Peyer's patch (tissue), 4 donors: ENCODE data around the gene UGT1A8. TPM values are rescaled to one million over a fixed set of nuclear protein-coding genes. Genes with fewer than 3 reads are reported as not detected.

Experiments
- DNase-seq, 3 donors: peaks; one replicate each; pipeline ENCODE4 v3.0.0-alpha.2; 2017 to 2019
- H3K27ac ChIP-seq, 4 donors: fragments of 200-600 bp; sonication (generic); one replicate each; pipeline ENCODE4 v1.5.1; 2016 to 2019
- H3K27me3 ChIP-seq, 2 donors: fragments of 200-600 bp; sonication (generic); one replicate each; pipeline ENCODE4 v1.5.1; 2019
- H3K36me3 ChIP-seq, 3 donors: fragments of 200-600 bp; sonication (generic); one replicate each; pipeline ENCODE4 v1.5.1; 2016 to 2019
- H3K4me1 ChIP-seq, 4 donors: fragments of 200-600 bp; sonication (generic); one replicate each; pipeline ENCODE4 v1.5.1; 2016 to 2019
- H3K4me3 ChIP-seq, 4 donors: fragments of 200-600 bp; sonication (generic); 1 replicate in 3 of 4; 2 replicates in 1 of 4; pipeline ENCODE4 v1.5.1; 2016 to 2019; ENCODE audit warnings: mild to moderate bottlenecking in 1 of 4
- H3K9me3 ChIP-seq, 4 donors: fragments of 200-600 bp; sonication (generic); one replicate each; pipeline ENCODE4 v1.5.1; 2016 to 2019; ENCODE audit warnings: mild to moderate bottlenecking in 1 of 4
- CTCF ChIP-seq, 6 experiments: fragments of 450-650 bp in 4 of 6; fragments of 200-600 bp in 2 of 6; sonication (generic) in 1 of 6; IDR thresholded peaks; one replicate each; pipeline ENCODE4 v1.5.1; 2017 to 2019; ENCODE audit warnings: antibody characterized with exemption in 6 of 6, mild to moderate bottlenecking in 3 of 6, moderate library complexity in 1 of 6
- POLR2A ChIP-seq, 2 donors: fragments of 450-650 bp; IDR thresholded peaks; one replicate each; pipeline ENCODE4 v1.5.1; 2017; ENCODE audit warnings: antibody characterized with exemption in 2 of 2, mild to moderate bottlenecking in 2 of 2, moderate library complexity in 2 of 2
- total RNA-seq, 4 donors: library from RNA; depleted of rRNA; stranded (reverse); fragments of >200 nt; gene quantifications; one replicate each; pipeline ENCODE4 v1.1.0, GENCODE V29; 2016

UGT1A8 gene
- total RNA-seq, 4 donors from 2014 or later, result 2.5 to 19.6 (median 10.5) TPM

- peak in 1 of 3 donors; percentile 20 for DNase-seq
- no peaks in the 10 kb centered on the region for H3K4me1 ChIP-seq
Observed at GRCh38 chr2:233802132-233802815, 184.8 kb downstream of the UGT1A8 start.

GRCh38 chr2:233803292-233803911, 186.0 kb downstream of the UGT1A8 start:
- peak in 1 of 3 donors; percentile 13 for DNase-seq
- H3K4me1 ChIP-seq, result no peaks in the 10 kb centered on the region

More at GRCh38 chr2:233802132-233802815, 184.8 kb downstream of the UGT1A8 start:
- Histone ChIP-seq H3K36me3 (no peaks in the 10 kb centered on the region), H3K4me3 (no peak overlapping the region), H3K27me3 (no peaks in the 10 kb centered on the region), H3K27ac (no peak overlapping the region), H3K9me3 (no peaks in the 10 kb centered on the region)
- TF ChIP-seq CTCF (IDR thresholded peaks at IDR 0.05), result no peak
- TF ChIP-seq POLR2A (IDR thresholded peaks at IDR 0.05), result no peak

GRCh38 chr2:233803994-233804393, 186.6 kb downstream of the UGT1A8 start:
- DNase-seq, result peak in 2 of 3 donors; percentile 15 to 28
- Histone ChIP-seq H3K36me3 (no peaks in the 10 kb centered on the region), H3K9me3 (no peaks in the 10 kb centered on the region), H3K4me1 (no peaks in the 10 kb centered on the region), H3K27me3 (no peaks in the 10 kb centered on the region), H3K27ac (no peak overlapping the region), H3K4me3 (no peak overlapping the region)
- no peak for TF ChIP-seq POLR2A (IDR thresholded peaks at IDR 0.05)
- TF ChIP-seq CTCF (IDR thresholded peaks at IDR 0.05), result no peak

More at GRCh38 chr2:233803292-233803911, 186.0 kb downstream of the UGT1A8 start:
- no peaks in the 10 kb centered on the region for H3K9me3 ChIP-seq
- H3K27me3 ChIP-seq, result no peaks in the 10 kb centered on the region
- no peak overlapping the region for H3K27ac ChIP-seq
- no peak for TF ChIP-seq CTCF (IDR thresholded peaks at IDR 0.05)
- no peak for TF ChIP-seq POLR2A (IDR thresholded peaks at IDR 0.05)
- no peaks in the 10 kb centered on the region for H3K36me3 ChIP-seq
- H3K4me3 ChIP-seq, result no peak overlapping the region

GRCh38 chr2:233807215-233807865, 189.9 kb downstream of the UGT1A8 start:
- Histone ChIP-seq H3K9me3 (no peaks in the 10 kb centered on the region), H3K27ac (no peak overlapping the region), H3K4me1 (no peaks in the 10 kb centered on the region), H3K36me3 (no peaks in the 10 kb centered on the region), H3K27me3 (no peaks in the 10 kb centered on the region), H3K4me3 (no peak overlapping the region)
- peak in 2 of 6 experiments; percentile 6 to 14 for TF ChIP-seq CTCF (IDR thresholded peaks at IDR 0.05)
- TF ChIP-seq POLR2A (IDR thresholded peaks at IDR 0.05), result no peak
- peak in 2 of 3 donors; percentile 35 to 43 for DNase-seq

- H3K4me3 ChIP-seq, result no peak overlapping the region
- no peaks in the 10 kb centered on the region for H3K27me3 ChIP-seq
- H3K9me3 ChIP-seq, result no peaks in the 10 kb centered on the region
- H3K4me1 ChIP-seq, result no peaks in the 10 kb centered on the region
- no peak overlapping the region for H3K27ac ChIP-seq
- DNase-seq, result peak in 2 of 3 donors; percentile 24 to 30
- no peaks in the 10 kb centered on the region for H3K36me3 ChIP-seq
- TF ChIP-seq POLR2A (IDR thresholded peaks at IDR 0.05) (no peak), CTCF (IDR thresholded peaks at IDR 0.05) (no peak)
Observed at GRCh38 chr2:233807966-233808935, 190.8 kb downstream of the UGT1A8 start.
